Gastrocnemius medialis (tissue), 4 donors: ENCODE measurements around the gene CRHR1.

ENCODE experiments used
- POLR2A ChIP-seq, 2 donors: fragments of 450-650 bp; IDR thresholded peaks; one replicate each; pipeline ENCODE4 v1.6.1; 2017; ENCODE audit warnings: antibody characterized with exemption in 2 of 2, mild to moderate bottlenecking in 2 of 2, moderate library complexity in 2 of 2
- TF ChIP-seq, protein P1 (sequence below), 5 experiments: fragments of 450-650 bp in 3 of 5; fragments of 200-600 bp in 2 of 5; sonication (generic) in 2 of 5; IDR thresholded peaks in 4 of 5; conservative IDR thresholded peaks in 1 of 5; 1 replicate in 4 of 5; 2 replicates in 1 of 5; pipeline ENCODE4 v1.5.1; 2016 to 2019; ENCODE audit warnings: antibody characterized with exemption in 5 of 5, mild to moderate bottlenecking in 3 of 5, moderate library complexity in 3 of 5

- TF ChIP-seq, protein P1, sequence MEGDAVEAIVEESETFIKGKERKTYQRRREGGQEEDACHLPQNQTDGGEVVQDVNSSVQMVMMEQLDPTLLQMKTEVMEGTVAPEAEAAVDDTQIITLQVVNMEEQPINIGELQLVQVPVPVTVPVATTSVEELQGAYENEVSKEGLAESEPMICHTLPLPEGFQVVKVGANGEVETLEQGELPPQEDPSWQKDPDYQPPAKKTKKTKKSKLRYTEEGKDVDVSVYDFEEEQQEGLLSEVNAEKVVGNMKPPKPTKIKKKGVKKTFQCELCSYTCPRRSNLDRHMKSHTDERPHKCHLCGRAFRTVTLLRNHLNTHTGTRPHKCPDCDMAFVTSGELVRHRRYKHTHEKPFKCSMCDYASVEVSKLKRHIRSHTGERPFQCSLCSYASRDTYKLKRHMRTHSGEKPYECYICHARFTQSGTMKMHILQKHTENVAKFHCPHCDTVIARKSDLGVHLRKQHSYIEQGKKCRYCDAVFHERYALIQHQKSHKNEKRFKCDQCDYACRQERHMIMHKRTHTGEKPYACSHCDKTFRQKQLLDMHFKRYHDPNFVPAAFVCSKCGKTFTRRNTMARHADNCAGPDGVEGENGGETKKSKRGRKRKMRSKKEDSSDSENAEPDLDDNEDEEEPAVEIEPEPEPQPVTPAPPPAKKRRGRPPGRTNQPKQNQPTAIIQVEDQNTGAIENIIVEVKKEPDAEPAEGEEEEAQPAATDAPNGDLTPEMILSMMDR (IDR thresholded peaks at IDR 0.05 in 4 of 5, conservative IDR thresholded peaks at IDR 0.05 in 1 of 5), result no peak
- no peak for TF ChIP-seq POLR2A (IDR thresholded peaks at IDR 0.05)
These were observed 53.5 kb downstream of the CRHR1 start for GRCh38 chr17:45837603-45838002.
